Fibroblast of skin of scalp (primary cell): ENCODE results near the gene FCGR3A.

Experiments
- DNase-seq: peaks from one replicate; pipeline ENCODE4 v3.0.0-alpha.2; 2013

FCGR3A gene

DNA sequence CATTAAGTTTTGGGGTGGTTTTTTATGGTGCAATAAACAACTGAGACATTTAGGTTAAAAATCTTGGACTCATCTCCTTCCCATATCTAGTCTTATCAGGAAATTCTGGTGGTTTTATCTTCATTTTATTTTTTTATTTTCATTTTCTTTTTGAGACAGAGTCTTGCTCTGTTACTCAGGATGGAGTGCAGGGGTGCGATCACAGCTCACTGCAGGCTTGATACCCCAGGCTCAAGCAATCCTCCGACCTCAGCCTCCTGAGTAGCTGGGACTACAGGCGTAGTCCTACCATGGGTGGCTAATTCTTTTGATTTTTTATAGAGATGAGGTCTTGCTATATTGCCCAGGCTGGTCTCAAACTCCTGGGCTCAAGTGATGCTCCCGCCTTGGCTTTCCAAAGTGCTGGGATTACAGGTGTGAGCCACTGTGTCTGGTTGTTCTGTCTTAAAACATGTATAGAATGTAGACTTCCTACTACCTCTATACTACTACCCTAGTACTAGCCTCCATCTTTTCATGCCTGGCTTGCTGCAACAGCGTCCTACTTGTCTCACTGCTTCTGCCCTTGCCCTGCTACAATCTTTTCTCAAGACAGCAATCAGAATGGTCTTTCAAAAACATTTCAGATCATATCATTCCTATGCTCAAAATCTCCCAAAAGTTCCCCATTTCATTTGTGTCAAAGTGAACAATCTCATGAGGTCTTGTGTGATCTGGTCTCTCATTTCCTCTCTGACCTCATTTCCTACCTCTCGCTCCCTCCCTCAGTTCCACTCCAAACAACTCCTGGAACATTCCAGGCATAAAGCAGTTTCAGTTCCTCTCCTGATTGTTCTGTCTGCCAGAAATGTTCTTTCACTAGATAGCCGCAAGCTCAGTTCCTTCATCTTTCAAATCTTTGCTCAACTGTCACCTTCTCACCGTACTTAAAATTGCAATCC is 50.2 kb downstream of the FCGR3A start:
- DNase-seq = no peak

DNA sequence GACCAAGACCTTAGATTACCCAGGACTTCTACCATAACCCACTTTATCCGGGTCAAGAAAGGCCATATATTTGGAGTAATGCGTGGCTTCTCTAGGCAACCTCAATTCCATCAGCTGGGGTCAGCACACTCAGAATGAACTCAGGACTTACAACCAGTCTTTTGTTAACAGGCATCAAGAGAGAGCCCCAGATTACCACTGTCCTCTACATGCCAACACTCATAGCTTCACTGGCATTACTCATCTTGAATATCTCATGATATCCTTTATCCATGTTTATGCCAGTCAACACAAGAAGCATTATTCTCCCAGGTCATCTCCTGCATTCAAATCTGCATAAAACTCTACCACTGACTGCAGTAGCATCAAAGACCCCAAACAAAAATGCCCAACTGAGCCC is 51.0 kb downstream of the FCGR3A start:
- no peak for DNase-seq

DNA sequence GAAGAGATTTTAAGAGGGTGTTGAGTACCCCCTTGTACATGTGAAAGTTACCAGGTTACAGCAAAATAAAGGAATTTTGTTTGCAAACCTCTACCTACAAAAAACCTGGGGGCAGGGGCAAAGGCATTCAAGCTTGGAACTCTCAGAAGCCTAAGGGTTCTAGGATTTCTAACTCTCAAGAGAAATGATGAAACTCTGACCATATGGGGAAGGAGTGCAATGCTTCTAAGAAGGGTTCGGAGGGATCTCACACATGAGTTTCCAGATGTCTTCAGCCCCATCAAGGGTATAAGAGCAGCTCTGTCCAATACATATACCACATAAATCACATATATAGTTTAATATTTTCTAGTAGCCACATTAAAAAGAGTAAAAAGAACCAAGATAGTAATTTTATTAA is 51.7 kb downstream of the FCGR3A start:
- DNase-seq = no peak

DNA sequence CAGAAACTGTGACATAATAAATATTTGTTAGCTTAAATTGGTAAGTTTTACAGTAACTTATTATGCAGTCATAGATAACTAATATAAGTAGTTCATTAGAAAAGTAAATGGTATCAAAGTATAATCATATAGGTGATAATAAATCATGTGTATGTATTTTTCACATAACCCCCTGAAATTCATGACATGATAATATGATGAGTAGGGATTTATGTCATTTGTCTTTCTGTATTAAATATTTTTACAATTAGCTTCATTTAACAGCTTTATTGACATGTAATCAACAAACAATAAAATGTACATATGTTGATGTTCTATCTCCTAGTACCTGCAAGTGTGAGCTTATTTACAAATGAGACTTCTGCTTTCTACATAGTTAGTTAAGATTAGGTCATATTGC is 54.1 kb downstream of the FCGR3A start:
- no peak for DNase-seq

DNA sequence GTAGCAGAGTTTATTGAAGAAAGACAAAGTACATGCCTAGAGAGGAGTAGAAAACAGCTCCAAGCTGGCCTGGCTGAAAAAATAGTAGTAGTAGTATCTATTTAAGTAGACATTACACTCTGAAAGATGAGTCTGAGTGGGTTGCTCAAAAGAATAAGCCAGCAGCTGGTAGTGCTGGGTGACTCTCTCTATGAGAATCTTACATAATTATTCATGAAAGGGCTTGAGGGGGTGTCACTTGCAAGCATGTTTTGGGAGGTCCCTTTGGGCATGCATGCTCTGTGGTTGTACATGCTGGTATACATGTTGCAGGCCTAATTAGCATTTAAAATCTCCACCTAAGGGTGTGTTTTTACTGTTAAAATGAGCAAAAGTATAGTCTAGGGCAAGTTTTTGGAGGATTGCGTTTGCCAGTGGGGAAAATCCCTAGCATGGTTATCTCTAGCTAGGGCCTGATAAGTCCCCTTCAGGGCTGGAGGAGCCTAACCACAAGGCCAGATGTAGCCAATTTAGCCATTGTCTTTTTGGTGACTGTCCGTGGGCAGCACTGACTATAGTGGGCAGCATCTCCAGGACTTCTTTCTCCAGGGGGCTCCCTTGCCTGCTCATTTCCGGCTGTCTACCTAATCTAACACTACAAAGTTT is 55.4 kb downstream of the FCGR3A start:
- DNase-seq = no peak

DNA sequence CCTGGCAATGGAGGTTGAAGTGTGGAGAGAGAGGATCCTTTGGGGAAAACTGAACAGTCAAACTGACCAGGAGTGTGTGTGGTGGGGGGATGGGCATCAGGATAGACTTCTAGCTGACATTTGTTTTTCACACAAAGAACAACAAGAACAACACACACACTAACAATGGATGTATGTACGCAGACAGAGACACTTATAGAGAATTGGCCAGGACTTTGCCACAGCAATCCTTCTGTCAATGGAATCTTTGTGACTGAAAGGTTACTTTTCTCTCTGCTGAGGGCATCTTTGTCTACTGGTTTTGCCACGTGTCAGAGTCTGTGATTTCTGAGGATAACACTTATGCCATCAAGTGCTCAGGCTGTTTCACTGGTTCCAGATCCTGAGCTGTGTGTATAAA is 56.8 kb downstream of the FCGR3A start:
- no peak for DNase-seq
